UCSD-AML1 (cell line): ENCODE data around the gene ZBTB21.
A peak's percentile ranks its signal among the peaks of the same experiment; 100 is the strongest.

Experiments used
- DNase-seq: peaks from one replicate; lab custom pipeline; 2025; ENCODE audit not compliant: unreplicated experiment; lab: John Stamatoyannopoulos, UW

ZBTB21 gene

DNA sequence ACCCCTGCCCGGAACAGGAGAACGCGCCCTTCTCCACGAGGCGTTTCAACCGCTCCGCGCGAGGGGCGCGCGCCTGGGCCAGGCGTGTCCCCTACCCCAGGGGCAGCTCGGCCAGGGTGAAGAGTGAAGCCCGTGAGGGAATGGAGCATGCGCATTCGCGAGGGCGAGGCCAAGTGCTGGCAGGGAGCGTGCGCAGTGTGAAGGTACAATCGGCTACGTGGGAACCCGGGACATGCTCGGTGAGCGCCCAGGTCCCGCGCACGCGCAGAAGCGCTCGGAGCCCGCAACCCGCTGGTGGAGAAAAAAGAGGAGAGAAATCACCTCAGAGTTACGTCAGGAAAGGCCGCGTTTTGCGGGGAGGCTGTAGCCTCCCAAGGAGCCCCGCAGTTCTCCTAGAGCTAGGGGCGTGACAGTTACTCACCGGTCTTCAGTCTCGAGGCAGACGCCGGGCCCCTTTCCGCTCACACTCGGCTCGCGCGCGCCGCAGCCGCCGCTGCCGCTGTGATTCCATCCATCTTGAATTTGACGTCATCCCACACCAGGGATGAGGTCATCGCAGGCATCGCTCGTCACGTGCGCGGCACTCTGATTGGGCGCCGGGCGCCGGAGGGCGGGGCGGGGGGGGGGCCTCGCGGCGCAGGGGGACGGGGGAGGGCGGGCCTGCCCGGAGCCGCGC lies at the start of gene ZBTB21:
TSS of gene ZBTB21 (minus strand) at position 530 of the 676 bp plus-strand sequence. CDS start 16,265 bp downstream, outside the sequence.
- DNase-seq = peak; percentile 98

DNA sequence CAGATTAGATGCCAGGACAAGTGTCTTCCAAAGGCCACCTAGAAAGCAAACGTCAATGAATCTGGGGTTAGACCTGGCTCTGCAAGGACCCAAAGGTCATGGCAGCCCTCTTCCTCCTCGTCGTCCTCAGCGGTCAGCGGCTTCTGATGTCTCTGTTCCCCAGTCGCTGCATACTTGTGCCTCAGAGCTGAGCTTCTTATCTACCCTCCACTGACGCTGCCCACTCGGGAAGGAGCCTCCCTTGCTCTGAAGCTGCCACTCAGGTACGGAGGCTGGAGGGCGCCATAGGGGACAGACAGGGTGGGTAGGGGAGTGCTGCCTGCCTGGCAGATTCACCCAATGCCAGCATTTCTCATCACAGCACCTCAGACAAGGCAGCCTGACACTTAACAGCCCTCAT lies 49.6 kb upstream of the ZBTB21 start:
- DNase-seq = no peak

DNA sequence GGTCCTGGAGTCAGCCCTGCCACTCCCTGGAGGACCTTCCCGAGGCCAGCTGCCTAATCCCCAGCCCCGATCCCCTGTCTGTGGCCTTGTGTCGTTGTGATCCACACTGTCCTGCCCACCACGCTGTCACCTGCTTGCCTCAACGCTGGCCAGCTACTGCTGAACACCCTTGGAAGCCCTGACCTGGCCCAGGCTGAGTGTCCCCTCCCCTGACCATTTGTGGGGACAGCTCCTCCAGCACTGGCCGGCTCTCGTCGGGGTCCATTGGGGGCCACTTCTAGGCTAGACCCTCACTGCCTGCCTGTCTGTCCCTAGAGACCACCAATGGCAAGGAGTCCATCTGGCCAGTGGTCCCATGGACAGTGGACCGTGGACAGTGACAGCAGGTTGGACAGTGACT lies 49.0 kb upstream of the ZBTB21 start:
- no peak for DNase-seq

DNA sequence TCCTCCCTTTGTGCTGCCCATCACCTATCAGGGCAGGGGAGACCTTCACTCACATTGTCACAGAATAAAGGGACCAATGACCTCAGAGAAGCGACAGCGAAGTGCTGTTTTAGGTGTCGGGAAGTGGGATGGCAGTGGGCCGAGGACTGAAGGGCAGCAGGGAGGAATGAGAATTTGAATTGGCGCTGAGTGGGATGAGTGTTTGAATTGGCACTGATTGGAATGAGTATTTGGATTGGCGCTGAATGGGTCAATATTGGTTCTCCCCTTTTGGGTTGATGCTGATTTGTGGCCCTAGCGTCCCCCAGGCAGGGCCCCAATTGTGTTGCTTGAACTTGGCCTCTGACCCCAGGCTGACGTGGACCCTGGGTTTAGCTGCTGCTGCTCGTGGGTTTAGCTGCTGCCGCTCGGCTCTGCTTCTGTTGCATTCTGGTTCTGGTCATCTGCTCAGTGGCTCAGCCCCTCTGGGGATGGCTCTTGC lies 48.5 kb upstream of the ZBTB21 start:
- no peak for DNase-seq

DNA sequence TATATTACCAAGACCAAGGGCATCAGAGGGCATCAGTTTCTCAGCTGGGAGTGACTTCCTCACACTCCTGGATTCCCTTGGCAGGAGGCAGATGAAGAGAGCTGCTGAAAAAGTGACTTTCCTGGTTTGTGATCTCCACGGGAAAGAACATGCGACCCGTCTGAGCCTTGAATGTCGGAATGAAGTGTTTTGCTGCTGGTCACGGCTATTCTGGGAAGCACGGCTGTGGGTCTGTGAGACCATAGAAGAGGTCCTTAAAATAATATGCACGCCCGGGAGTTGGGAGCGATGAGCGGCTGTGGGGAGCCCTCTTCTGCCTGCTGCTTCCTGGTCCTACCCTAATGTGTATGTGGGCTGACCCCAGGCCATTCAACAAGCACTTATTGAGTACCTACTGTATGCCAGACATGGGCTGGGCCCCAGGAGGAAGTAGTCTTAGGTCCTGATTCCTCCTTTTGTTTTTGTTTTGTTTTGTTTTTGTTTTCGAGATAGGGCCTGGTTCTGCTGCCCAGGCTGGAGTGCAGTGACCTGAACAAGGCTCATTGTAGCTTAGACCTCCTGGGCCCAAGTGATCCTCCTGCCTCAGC lies 47.8 kb upstream of the ZBTB21 start:
- DNase-seq = no peak

DNA sequence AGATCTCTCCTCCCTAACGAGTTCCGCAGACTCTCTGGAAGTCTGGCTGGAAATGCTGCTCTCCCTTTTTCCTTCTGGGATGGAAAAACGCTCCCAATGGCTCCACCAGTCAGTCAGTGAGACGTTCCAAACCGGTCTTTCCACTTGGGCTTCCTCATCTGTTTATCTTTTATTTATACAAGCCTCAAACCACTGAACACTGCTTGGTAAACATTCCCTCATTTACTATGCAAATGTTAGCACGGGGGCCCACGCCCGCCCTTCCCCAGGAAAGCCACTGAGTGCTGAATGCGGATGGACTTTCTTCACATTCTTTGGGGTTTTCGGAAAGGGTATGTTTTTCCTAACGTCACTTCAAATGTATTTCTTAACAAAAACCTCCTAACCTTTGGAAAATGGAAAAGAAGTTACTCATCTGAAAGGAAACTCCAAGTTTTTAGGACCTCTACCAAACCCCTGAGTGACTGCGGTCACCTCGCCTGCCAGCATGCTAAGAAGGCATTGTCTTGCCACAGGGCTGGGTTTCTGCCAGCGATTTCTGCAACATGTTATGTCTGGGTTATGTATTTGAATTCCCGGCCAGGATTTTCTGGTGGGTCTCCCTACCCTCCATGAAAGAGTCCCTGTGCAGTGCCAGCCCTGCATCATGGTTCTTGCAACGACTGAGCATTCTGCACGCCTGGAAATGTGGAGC lies 47.0 kb upstream of the ZBTB21 start:
- no peak for DNase-seq

DNA sequence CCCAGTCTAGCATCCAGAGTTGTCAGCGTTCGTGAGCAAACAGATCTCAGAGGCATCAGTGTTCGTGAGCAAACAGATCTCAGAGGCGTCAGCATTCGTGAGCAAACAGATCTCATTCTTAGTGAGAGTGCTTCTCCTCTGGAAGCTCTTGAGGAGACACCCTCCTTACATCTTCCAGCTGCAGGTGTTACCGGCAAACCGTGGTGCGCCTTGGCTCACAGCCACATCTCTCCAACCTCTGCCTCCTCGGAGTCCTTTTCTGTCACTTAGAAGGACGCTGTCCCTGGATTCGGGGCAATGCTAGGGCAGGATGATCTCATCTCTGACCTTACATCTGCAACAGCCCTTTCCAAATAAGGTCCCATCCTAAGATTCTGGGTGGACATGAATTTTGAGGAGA lies 46.3 kb upstream of the ZBTB21 start:
- no peak for DNase-seq

DNA sequence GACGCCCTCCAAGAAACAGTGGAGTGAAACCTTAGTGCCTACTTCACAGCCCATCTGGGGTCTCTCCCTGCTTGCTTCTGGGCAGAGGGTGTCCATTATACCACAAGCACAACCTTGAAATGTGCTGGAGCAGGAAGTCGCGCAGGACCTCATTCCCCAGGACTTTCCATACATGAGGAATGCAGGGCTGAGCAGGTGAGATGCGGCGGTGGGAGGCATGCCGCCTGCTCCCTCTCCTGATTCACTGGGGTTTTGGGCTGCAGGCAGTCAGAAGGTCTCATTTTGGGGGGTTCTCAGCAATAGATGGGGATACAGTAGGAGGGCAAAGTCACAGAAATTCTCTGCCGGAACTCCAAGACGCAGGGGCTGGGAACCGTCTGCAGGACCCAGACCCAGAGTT lies 45.3 kb upstream of the ZBTB21 start:
- no peak for DNase-seq

DNA sequence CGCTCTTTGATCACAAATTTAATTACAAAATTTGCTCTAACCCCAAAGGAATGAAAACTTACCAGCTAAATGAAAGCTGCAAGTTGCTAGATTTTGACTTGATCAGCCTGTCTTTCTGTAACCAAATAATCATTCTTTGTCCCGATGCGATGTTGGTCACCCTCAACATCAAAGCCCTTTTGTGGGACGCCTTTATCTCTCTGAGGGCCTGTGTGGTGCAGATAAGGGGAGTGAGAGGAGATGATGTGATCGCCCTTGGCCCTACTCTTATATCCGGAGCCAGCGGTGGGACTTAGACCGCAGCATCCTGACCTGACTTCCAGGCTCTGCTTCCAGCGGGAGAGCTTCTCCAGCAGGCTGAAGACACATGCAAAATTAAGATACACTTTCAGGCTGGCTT lies 41.6 kb upstream of the ZBTB21 start:
- DNase-seq = peak; percentile 72

DNA sequence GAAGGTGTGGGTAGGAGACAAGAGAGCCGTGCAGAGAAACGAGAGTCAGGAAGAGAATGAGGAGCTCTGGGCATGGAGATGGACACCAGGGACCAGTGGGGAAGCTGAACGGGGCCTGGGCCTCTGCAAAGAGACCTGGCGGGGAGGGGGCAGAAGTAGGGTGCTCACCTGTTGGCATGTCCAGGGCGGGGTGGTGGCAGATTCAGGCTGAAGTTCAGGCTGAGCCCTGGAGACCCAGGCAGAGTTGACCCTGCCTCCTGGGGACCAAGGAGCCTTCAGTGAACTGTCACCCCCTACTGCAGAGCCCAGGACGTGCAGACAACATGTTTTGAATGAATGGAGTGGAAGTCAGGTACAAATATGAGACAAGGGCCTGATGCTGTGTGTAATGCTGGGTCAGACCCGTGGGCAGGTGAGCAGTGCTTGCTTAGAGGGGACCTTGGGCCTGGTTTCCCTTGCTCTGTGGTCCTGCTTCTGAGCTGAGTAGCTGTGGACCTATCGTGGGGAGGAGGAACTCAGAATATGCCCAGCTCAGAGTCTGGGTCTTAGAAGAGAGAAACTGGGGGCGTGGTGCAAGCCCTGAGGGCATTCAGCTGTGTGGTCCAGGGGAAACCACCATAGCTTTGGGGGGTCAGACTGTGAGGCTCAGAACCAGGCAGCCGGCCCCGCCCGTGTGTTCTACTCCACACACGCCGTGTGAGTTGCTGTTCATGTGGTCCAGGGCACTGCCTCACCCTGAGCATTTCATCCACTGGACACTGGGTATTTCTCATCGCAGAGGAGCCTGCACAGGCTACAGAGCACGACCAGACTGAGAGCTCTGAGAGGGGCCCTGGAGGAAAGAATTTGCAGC lies 39.6 kb upstream of the ZBTB21 start:
- DNase-seq = no peak

DNA sequence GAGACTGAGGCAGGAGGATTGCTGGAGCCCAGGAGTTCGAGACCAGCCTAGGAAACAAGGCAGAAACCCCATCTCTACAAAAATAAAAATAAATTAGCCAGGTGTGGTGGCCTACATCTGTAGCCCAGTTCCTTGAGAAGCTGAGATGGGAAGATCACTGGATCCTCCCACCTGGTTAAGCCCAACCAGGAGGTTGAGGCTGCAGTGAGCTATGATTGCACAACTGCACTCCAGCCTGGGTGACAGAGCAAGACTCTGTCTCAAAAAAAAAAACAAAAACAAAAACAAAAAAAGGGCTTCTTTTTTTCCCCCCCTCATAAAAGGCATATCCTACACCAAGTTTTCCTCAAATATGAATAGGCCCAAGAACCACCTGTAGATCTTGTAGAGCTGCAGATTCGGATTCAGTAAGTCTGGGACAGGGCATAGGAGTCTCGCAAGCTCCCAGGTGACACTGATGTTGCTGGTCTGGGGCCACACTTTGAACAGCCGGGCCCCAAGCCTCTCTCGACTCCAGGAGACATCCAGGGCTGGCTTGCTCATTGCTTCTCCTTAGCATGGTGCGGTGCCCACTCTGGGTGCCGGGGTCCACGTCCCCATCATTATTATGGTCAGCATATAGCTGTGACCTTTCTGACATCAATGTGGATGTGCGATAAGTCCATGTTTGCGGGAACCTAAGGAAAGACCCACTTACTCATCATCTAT lies 38.9 kb upstream of the ZBTB21 start:
- no peak for DNase-seq

DNA sequence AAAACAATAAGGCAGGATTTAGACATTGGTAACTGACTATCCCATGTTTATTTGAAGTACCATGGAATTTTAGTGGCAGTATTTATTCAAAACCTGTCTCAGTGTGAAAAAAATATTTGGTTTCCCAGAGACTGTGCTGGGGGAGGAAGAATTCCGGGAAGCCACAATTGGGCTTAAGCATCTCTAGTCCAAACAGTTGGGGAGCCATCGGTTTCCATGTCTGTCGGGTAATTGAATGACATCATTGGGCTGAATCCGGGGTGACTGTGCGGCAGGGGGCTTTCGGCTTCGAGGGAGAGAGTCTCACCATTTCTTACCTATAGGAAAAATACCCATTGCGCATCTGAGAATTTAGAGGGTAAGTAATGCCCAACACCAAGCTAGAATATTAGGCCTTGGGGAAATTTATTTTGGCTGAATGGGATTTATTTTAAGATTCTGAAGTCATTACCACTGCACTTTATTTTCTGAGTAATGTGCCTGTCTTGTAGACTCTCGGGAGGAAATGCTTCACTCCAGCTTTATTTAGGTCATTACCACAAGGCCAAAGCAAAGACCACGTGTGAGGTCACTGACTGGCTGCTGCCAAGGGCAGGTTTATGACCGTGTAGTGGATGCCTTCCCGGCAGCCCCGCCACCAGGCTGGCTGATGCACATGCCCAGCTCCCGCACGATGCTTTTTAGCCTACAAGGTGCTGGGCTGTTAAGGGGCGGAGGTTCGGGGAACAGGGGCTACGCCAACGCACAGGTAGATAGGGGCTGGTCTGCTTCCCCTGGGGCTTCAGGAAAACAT lies 37.9 kb upstream of the ZBTB21 start:
- peak; percentile 33 for DNase-seq

DNA sequence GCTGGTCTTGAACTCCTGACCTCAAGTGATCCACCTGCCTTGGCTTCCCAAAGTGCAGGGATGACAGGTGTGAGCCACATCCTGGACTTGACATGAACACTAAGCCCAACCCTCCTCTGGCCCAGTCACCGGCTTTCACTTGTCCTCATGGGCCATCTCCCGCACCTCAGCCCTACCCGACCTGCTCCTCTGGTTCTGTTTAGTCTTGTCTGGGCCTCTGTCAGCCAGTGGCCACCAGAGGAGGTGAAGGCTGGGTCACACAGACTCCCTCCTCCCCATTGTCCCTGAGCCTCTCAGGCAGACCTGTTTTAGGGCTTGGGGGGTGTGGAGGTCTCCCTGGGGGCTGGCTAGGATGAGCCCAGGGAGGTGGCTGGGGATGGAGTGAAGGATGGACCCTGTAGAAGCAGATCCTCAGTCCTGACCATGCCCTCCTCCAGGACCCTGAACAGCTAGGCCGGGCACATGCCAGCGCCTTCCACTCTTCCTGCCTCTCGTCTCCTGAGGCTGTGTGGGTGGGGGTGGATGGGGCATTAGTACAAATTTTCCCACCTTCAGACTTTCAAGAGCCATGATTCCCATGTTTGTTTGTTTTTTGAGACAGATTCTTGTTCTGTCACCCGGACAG lies 34.8 kb upstream of the ZBTB21 start:
- no peak for DNase-seq

DNA sequence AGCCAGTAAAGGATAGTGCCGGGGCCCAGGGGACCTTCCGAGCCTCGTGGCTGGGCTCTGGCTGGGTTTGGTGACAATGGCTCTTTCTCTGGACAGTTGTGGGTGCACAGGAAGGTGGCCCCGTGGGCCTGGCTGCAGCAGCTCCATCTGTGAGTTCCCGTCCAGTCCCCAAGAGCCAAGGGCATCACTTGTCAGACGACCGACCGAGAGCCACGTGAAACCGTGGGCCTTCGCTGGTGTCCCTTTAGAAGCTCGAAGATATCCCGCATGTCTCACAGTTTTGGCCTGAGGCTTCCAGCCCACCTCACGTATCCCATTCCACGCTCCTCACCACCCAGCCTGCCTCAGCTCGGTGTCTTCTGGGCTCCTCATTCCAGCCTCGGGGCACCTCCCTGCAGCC lies 33.8 kb upstream of the ZBTB21 start:
- DNase-seq = no peak

DNA sequence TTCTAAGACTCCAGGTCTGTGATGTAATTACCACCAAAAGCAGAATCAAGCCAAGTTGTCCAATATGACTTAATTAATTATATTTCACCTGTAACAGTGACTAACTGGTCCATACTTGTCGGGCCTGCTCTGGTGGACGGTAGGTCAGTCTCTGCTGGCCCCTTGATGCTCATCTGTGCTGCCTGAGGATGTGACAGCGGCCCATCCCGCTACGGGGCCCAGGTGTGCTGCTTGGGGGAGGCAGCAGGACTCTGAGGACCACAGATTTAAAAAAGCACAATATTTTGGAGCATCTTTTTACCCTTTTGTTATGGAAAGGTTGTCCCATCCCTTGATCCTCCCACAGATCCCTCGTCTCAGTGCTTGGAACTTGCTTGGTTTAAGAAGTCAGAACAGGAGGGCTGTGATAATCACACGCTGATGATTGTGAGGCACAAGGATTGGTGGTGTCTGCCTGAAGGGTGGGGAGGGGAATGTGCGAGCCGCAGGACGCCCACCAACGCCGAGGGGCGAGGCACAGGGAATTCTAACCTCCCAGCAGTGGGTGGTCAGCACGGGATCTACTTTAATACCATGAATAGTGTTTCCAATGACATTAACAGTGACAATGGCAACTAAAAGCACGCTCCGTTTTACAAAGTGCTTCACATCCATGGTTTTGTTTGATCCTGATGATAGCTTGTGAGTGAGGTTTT lies 33.2 kb upstream of the ZBTB21 start:
- DNase-seq = no peak

DNA sequence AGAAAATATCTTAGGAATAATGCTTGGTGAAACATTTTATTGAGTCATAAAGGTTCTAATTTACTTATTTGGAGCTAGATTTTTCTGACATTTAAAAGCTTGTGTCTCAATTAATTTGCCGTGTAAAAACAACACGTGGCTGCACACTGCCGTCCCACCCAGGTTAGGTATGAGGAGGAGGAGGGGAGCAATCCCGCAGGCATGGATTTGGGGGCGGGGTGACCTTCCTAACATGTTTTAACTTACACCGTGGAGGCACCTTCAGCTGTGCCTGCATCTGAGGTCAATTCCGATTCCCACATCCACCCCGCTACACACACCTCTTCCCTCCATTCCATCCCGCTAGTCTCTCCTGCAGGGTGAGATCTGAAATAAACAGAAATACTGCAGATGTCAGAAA lies 32.5 kb upstream of the ZBTB21 start:
- DNase-seq = no peak

DNA sequence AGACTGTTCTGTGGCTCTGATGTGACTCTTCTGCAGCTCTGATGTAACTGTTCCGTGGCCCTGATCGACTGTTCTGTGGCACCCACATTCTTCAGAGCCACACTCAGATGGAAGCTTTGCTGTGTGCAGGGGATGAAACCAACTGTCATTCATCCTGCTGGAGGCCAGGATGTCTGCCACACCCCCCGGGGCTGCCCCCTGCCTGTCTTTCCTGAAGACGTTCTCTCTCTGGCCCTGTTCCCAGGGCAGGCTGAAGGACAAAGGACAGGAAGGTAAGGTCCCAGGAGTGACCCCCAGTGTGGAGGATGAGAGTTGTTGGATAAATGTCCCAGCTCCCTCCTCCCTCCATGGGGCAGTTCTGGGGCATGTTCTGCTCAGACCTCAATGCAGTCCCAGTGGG lies 31.6 kb upstream of the ZBTB21 start:
- no peak for DNase-seq

DNA sequence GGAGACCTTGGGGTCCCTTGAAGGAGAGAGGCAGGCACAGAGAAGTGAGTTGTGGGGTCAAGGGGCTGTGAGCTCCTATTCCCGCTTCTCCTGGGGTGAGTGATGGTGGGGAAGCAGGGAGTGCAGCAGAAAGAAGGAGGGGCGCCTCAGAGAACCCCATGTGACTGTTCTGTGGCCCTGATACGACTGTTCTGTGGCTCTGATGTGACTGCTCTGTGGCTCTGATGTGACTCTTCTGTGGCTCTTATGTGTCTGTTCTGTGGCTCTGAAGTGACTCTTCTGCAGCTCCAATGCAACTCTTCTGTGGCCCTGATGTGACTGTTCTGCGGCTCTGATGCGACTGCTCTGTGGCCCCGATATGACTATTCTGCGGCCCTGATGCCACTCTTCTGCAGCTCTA lies 31.1 kb upstream of the ZBTB21 start:
- DNase-seq = no peak
